Activated naive CD8-positive, alpha-beta T cell (primary cell): ENCODE data around the gene OR52H1.

Experiments
- H3K27ac Mint-ChIP-seq: one replicate; pipeline ENCODE4 v1.8.0; 2021; ENCODE audit warnings: mixed read lengths
- H3K27me3 Mint-ChIP-seq: one replicate; pipeline ENCODE4 v1.8.0; 2021; ENCODE audit warnings: mixed read lengths
- H3K36me3 Mint-ChIP-seq: one replicate; pipeline ENCODE4 v1.8.0; 2021; ENCODE audit warnings: mixed read lengths
- H3K4me1 Mint-ChIP-seq: one replicate; pipeline ENCODE4 v1.8.0; 2021; ENCODE audit warnings: low read depth, mixed read lengths
- H3K4me3 Mint-ChIP-seq: one replicate; pipeline ENCODE4 v1.8.0; 2021; ENCODE audit warnings: mild to moderate bottlenecking, mixed read lengths
- H3K9me3 Mint-ChIP-seq: one replicate; pipeline ENCODE4 v1.8.0; 2021; ENCODE audit warnings: low read depth, mixed read lengths

The OR52H1 gene

GRCh38 chr11:5514841-5515240 lies 33.5 kb downstream of the OR52H1 start:
- Mint-ChIP-seq H3K4me1 (no peaks in the 10 kb centered on the region), H3K9me3 (no peaks in the 10 kb centered on the region), H3K36me3 (peaks cover 3% of the 10 kb centered on the region), H3K4me3 (no peak overlapping the region), H3K27ac (no peak overlapping the region), H3K27me3 (no peaks in the 10 kb centered on the region)

- Mint-ChIP-seq H3K4me3 (no peak within 1 kb of the TSS), H3K36me3 (no peaks in the 10 kb centered on the region), H3K4me1 (no peaks in the 10 kb centered on the region), H3K9me3 (no peaks in the 10 kb centered on the region), H3K27me3 (peaks cover 5% of the 10 kb centered on the region), H3K27ac (no peak within 1 kb of the TSS)
Measured at GRCh38 chr11:5509803-5510202, 38.5 kb downstream of the OR52H1 start, which contains the start of gene UBQLN3. Gene UBQLN3 (minus strand): TSS chr11:5509957. CDS start chr11:5509558, 399 bp downstream.

GRCh38 chr11:5508605-5509004 lies 39.7 kb downstream of the OR52H1 start:
- no peaks in the 10 kb centered on the region for H3K4me1 Mint-ChIP-seq
- no peak overlapping the region for H3K4me3 Mint-ChIP-seq
- no peaks in the 10 kb centered on the region for H3K36me3 Mint-ChIP-seq
- no peak overlapping the region for H3K27ac Mint-ChIP-seq
- peaks cover 5% of the 10 kb centered on the region for H3K27me3 Mint-ChIP-seq
- H3K9me3 Mint-ChIP-seq = no peaks in the 10 kb centered on the region

DNA sequence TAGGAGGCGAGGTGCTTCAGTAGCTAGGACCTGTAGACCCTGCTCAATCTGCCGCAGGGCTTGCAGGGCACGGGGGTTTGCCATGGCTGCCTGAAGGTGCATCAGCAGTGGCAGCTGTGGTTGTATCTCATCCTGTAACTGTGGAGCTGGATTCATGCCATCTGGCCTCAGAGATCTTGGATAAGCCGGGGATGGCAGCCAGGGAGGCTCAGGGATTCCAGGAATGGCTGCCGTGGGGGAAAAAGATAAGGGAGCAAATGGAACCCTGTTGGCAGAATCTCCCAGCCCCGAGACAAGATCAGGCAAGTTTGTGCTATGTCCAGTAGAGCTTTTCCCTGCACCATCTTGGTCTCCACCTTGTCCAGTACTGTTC lies 40.4 kb downstream of the OR52H1 start:
- Mint-ChIP-seq H3K27ac (no peak overlapping the region), H3K4me1 (no peaks in the 10 kb centered on the region), H3K4me3 (no peak overlapping the region), H3K27me3 (peaks cover 5% of the 10 kb centered on the region), H3K36me3 (no peaks in the 10 kb centered on the region), H3K9me3 (no peaks in the 10 kb centered on the region)

GRCh38 chr11:5507177-5507932 lies 41.0 kb downstream of the OR52H1 start:
- Mint-ChIP-seq H3K36me3 (no peaks in the 10 kb centered on the region), H3K4me1 (no peaks in the 10 kb centered on the region), H3K4me3 (no peak overlapping the region), H3K27ac (no peak overlapping the region), H3K9me3 (no peaks in the 10 kb centered on the region), H3K27me3 (peaks cover 5% of the 10 kb centered on the region)

GRCh38 chr11:5505363-5506048 lies 42.8 kb downstream of the OR52H1 start:
- Mint-ChIP-seq H3K36me3 (no peaks in the 10 kb centered on the region), H3K4me3 (no peak overlapping the region), H3K27me3 (peaks cover 5% of the 10 kb centered on the region), H3K27ac (no peak overlapping the region), H3K9me3 (no peaks in the 10 kb centered on the region), H3K4me1 (no peaks in the 10 kb centered on the region)

GRCh38 chr11:5504403-5504921 lies 43.9 kb downstream of the OR52H1 start:
- Mint-ChIP-seq H3K36me3 (no peaks in the 10 kb centered on the region), H3K9me3 (no peaks in the 10 kb centered on the region), H3K27ac (no peak overlapping the region), H3K27me3 (peaks cover 5% of the 10 kb centered on the region), H3K4me3 (no peak overlapping the region), H3K4me1 (no peaks in the 10 kb centered on the region)

GRCh38 chr11:5500393-5500801 lies 47.9 kb downstream of the OR52H1 start:
- Mint-ChIP-seq H3K9me3 (no peaks in the 10 kb centered on the region), H3K4me3 (no peak overlapping the region), H3K27me3 (no peaks in the 10 kb centered on the region), H3K36me3 (no peaks in the 10 kb centered on the region), H3K4me1 (no peaks in the 10 kb centered on the region), H3K27ac (no peak overlapping the region)

DNA sequence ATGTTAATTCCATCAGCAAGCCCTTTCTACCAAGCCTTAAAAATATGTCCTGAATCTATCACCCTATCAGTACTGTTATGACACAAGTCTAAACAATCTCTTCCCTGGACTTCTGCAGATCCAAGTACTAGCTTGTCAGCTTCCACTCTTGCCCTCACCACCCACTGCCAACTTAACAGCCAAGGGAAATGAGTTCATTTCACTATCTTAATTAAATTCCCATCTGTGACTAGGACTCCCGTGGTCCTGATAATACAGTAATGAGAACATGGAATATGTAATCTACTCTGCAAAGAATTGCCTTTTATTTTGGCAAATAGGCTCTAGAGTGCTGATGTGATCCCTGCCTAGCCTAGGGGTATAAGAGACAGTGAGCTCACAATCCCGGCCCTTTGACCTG lies 48.7 kb downstream of the OR52H1 start:
- H3K9me3 Mint-ChIP-seq = no peaks in the 10 kb centered on the region
- H3K27me3 Mint-ChIP-seq = no peaks in the 10 kb centered on the region
- H3K4me1 Mint-ChIP-seq = no peaks in the 10 kb centered on the region
- no peak overlapping the region for H3K27ac Mint-ChIP-seq
- no peak overlapping the region for H3K4me3 Mint-ChIP-seq
- H3K36me3 Mint-ChIP-seq = no peaks in the 10 kb centered on the region
